Activated T-cell treated with anti-CD3 and anti-CD28 coated beads for 4 hours (primary cell): ENCODE measurements around the gene NOC4L.
A peak's percentile ranks its signal among the peaks of the same experiment; 100 is the strongest.
"Not testable (repeated sequence)": the region's sequence is repeated elsewhere in the genome, so short reads cannot be mapped to it uniquely, and the experiment has no call there.

Experiments used
- DNase-seq: peaks from one replicate; pipeline ENCODE4 v3.0.0-alpha.2; 2020

NOC4L gene

GRCh38 chr12:132186857-132187620 lies 42.8 kb downstream of the NOC4L start:
- no peak for DNase-seq

GRCh38 chr12:132187646-132188450 lies 43.6 kb downstream of the NOC4L start:
- no peak for DNase-seq

GRCh38 chr12:132188451-132188901 lies 44.2 kb downstream of the NOC4L start:
- no peak for DNase-seq

GRCh38 chr12:132188916-132189325 lies 44.7 kb downstream of the NOC4L start:
- DNase-seq: no peak

- DNase-seq: peak; percentile 90
Observed at GRCh38 chr12:132189378-132190011, 45.2 kb downstream of the NOC4L start.

GRCh38 chr12:132190012-132190755 lies 45.9 kb downstream of the NOC4L start:
- no peak for DNase-seq

GRCh38 chr12:132190834-132191500 lies 46.7 kb downstream of the NOC4L start:
- no peak for DNase-seq

GRCh38 chr12:132191715-132192553 lies 47.7 kb downstream of the NOC4L start:
- DNase-seq: no peak

GRCh38 chr12:132194056-132194455 lies 49.8 kb downstream of the NOC4L start:
- no peak for DNase-seq

- no peak for DNase-seq
Observed at GRCh38 chr12:132194556-132194955, 50.3 kb downstream of the NOC4L start.

- DNase-seq: not testable (repeated sequence)
Observed at GRCh38 chr12:132195242-132195641, 51.0 kb downstream of the NOC4L start.

- DNase-seq: no peak
Observed at GRCh38 chr12:132196038-132196872, 52.0 kb downstream of the NOC4L start.

- no peak for DNase-seq
Observed at GRCh38 chr12:132196873-132197390, 52.7 kb downstream of the NOC4L start.

GRCh38 chr12:132197581-132198354 lies 53.5 kb downstream of the NOC4L start:
- no peak for DNase-seq

GRCh38 chr12:132199101-132199500 lies 54.8 kb downstream of the NOC4L start:
- DNase-seq: no peak

- DNase-seq: no peak
Observed at GRCh38 chr12:132199526-132200319, 55.5 kb downstream of the NOC4L start.

GRCh38 chr12:132200800-132201199 lies 56.5 kb downstream of the NOC4L start:
- DNase-seq: no peak

- no peak for DNase-seq
Observed at GRCh38 chr12:132201391-132202120, 57.3 kb downstream of the NOC4L start.
